Urinary bladder (tissue), 4 donors: ENCODE measurements around the gene RFC3. TPM values are rescaled to one million over a fixed set of nuclear protein-coding genes. Genes with fewer than 3 reads are reported as not detected.

Experiments
- DNase-seq: peaks from one replicate; pipeline ENCODE4 v3.0.0-alpha.2; 2015; ENCODE audit errors: extremely low spot score
- H3K27ac ChIP-seq: one replicate; pipeline ENCODE4 v1.5.1; 2013; ENCODE audit warnings: low read depth, mild to moderate bottlenecking, moderate library complexity
- H3K36me3 ChIP-seq: one replicate; pipeline ENCODE4 v1.6.1; 2013; ENCODE audit warnings: mild to moderate bottlenecking, moderate library complexity; ENCODE audit not compliant: insufficient read depth
- H3K4me1 ChIP-seq: one replicate; pipeline ENCODE4 v1.6.1; 2013; ENCODE audit warnings: mild to moderate bottlenecking, moderate library complexity; ENCODE audit not compliant: insufficient read depth
- H3K4me3 ChIP-seq: one replicate; pipeline ENCODE4 v1.5.1; 2013; ENCODE audit warnings: low read depth, low read length
- WGBS: extraction: QIAGEN DNeasy Blood & Tissue Kit; methylation state at CpG from one replicate; pipeline ENCODE4 v1.1.7; 2013; 5-methylcytosine and 5-hydroxymethylcytosine counted together
- polyA plus RNA-seq: library from polyadenylated mRNA; stranded (reverse); fragments of 200-250 nt; gene quantifications from one replicate; pipeline ENCODE4 v1.2.3, GENCODE V29; 2013
- total RNA-seq: library from RNA; depleted of rRNA; stranded (reverse); fragments of >200 nt; gene quantifications from one replicate; pipeline ENCODE4 v1.2.3, GENCODE V29; 2014
- donor health status: healthy with polysubstance abuse.
- donor health status: healthy.

RFC3 gene
- total and polyA plus RNA-seq, 2 donors: 6.0 to 25.7 TPM

DNA sequence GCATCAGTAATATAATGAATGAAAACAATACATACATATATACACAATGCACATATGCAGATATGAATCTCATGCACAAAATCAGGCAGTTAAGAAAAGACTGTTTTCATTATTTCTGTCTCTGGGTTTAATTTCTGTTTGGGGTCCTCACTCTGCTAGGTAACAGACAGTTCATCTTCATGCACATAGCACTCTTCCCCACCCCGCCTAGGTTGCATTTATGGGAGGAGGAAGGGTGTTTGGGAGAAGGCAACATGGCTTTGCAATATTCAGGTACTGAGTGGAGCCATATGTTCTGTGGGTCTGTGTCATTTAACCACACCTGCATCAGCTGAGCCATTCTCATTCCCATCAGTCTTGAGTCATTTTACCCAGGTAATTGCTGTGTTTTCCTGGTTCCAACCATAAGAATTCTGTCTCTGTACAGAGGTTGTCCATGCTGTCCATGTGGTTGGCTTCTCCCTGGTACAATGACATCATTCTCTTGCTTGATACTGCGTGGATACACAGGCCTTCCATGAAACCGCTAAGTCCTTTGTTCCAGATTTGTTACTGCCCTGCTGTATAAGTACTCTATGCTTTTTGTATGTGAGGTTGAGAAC lies 45.3 kb downstream of the RFC3 start:
- WGBS: 63% methylated on average over 3 of the region's 3 CpGs
- H3K36me3 ChIP-seq: no peaks in the 10 kb centered on the region
- no peak overlapping the region for H3K4me3 ChIP-seq
- DNase-seq: no peak
- no peak overlapping the region for H3K27ac ChIP-seq
- no peaks in the 10 kb centered on the region for H3K4me1 ChIP-seq

DNA sequence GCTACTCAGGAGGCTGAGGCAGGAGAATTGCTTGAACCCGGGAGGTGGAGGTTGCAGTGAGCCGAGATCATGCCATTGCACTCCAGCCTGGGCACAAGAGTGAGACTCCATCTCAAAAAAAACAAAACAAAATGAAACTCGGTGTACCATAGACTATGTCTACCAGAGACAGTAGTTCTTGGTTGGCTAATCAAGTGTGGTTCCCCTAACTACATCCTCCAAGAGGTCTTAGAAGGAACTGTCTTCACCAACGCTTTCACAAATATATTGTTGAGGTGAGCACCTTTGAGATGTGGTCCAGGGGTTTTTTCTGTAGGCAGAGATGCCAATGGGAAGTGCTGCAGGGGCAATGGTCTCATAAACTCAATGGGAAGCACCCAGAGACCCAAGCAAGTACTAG lies 48.0 kb downstream of the RFC3 start:
- Histone ChIP-seq H3K27ac (no peak overlapping the region), H3K36me3 (no peaks in the 10 kb centered on the region), H3K4me3 (no peak overlapping the region), H3K4me1 (no peaks in the 10 kb centered on the region)
- DNase-seq: no peak
- 98% methylated on average over 4 of the region's 4 CpGs for WGBS

- H3K4me1 ChIP-seq: no peaks in the 10 kb centered on the region
- no peak for DNase-seq
- no peaks in the 10 kb centered on the region for H3K36me3 ChIP-seq
- H3K4me3 ChIP-seq: no peak overlapping the region
- WGBS: 95% methylated on average over 3 of the region's 3 CpGs
- no peak overlapping the region for H3K27ac ChIP-seq
These were observed 49.5 kb downstream of the RFC3 start for GRCh38 chr13:33867472-33867871.

DNA sequence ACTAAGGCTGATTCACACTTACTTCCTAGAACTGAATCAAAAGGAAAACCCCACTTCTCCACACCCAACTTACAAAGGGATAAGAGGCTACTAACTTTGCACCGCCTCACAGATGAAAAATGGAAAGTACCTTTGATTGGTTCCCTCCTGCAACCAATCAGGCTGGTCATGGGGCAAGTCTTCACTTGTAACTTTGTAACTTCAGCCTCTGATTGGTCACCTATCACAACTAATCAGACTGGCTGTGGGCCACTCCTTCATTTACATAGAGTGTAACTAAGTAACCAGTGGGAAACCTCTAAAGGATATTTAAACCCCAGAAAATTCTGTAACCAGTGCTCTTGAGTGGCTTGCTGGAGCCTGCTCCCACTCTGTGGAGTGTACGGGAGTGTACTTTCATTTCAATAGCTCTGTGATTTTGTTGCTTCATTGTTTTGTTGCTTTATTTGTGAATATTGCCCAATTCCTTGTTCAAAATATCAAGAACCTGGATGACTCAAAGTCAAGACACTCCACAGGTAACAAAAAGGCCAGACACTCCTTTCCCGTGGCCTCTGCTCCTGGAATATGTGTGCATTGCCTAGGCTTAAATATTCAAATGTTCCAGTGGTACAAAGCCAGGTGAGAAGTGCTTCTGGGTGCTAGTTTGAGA lies 50.5 kb downstream of the RFC3 start:
- Histone ChIP-seq H3K36me3 (no peaks in the 10 kb centered on the region), H3K4me1 (no peaks in the 10 kb centered on the region), H3K27ac (no peak overlapping the region), H3K4me3 (no peak overlapping the region)
- WGBS: 98% methylated on average over 3 of the region's 3 CpGs
- DNase-seq: no peak

- Histone ChIP-seq H3K4me1 (no peaks in the 10 kb centered on the region), H3K36me3 (no peaks in the 10 kb centered on the region), H3K27ac (no peak overlapping the region), H3K4me3 (no peak overlapping the region)
- DNase-seq: no peak
These were observed 51.1 kb downstream of the RFC3 start for GRCh38 chr13:33869005-33869404.

DNA sequence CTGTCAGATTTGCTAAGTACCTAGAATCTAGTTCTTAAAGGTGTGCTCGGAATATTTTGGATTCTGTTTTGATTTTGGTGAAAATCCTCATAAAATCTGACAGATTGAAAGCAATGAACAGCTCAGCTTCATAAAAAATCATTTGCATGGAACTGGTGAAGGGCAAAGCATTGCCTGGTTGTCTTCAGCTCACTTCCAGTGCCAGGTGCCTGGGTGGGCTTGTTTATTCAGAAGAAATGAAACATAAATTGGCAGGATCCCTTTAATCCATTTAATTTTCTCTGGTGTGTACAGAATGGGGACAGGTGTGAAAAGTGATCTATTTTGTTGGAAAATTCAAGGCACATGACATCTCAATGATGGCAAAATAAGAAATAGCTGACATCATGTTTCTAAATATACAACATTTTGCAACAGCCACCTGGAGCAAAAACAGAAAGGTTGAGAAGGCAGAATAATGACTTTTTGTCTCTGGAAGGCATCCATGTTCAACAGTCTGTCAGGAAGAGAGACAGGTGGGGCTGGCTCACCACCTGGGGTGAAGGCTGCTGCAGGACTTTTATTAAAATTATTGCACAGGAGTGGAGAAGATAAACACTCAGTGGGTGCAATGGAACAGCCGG lies 52.2 kb downstream of the RFC3 start:
- 89% methylated on average over 2 of the region's 2 CpGs for WGBS
- Histone ChIP-seq H3K27ac (no peak overlapping the region), H3K4me3 (no peak overlapping the region), H3K4me1 (no peaks in the 10 kb centered on the region), H3K36me3 (no peaks in the 10 kb centered on the region)
- no peak for DNase-seq

DNA sequence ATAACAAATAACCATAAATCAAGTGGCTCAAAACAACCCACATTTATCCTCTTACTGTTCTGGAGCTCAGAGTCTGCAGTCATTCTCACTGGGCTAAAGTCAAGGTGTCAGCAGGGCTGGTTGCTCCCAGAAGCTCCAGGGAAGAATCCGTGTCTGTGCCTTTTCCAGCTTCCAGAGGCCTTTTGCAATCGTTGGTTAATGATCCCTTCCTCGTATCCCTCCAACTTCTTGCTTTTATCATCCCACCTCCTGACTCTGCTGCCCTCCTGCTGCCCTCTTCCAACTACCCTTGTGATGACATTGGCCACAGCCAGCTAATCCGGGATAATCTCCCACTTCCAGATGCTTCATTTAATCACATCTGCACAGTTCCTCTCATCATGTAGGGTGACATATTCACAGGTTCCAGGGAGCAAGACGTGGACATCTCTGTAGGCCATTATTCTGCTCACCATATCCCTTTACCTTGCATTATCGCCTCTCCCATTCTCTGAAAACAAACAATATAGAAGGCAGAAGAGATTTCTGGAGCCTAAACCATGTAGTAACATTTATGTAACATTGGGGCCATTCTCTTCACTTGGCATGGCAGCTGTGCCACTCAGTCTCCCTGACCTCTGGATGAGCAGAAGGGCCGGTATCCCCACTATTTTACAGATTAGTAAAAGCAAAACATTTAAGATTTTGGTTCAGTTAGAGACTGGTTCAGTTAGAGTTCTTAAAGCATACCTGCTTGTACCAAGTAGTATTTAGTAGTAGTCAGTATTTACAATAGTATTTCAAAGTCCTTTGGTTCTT lies 53.5 kb downstream of the RFC3 start:
- WGBS: 71% methylated on average over 7 of the region's 7 CpGs
- no peaks in the 10 kb centered on the region for H3K4me1 ChIP-seq
- H3K36me3 ChIP-seq: no peaks in the 10 kb centered on the region
- no peak overlapping the region for H3K27ac ChIP-seq
- no peak overlapping the region for H3K4me3 ChIP-seq
- no peak for DNase-seq

- H3K27ac ChIP-seq: no peak overlapping the region
- H3K4me1 ChIP-seq: no peaks in the 10 kb centered on the region
- H3K36me3 ChIP-seq: no peaks in the 10 kb centered on the region
- WGBS: 60% methylated on average over 6 of the region's 6 CpGs
- H3K4me3 ChIP-seq: no peak overlapping the region
- DNase-seq: no peak
These were observed 54.0 kb downstream of the RFC3 start for GRCh38 chr13:33872005-33872351.

GRCh38 chr13:33873251-33873908 lies 55.4 kb downstream of the RFC3 start:
- H3K4me1 ChIP-seq: no peaks in the 10 kb centered on the region
- no peaks in the 10 kb centered on the region for H3K36me3 ChIP-seq
- H3K4me3 ChIP-seq: no peak overlapping the region
- 76% methylated on average over 5 of the region's 5 CpGs for WGBS
- no peak overlapping the region for H3K27ac ChIP-seq
- no peak for DNase-seq

- Histone ChIP-seq H3K4me3 (no peak overlapping the region), H3K27ac (no peak overlapping the region), H3K36me3 (no peaks in the 10 kb centered on the region), H3K4me1 (no peaks in the 10 kb centered on the region)
- DNase-seq: no peak
- WGBS: 94% methylated on average over 5 of the region's 5 CpGs
These were observed 56.9 kb downstream of the RFC3 start for GRCh38 chr13:33874871-33875270.

- no peaks in the 10 kb centered on the region for H3K4me1 ChIP-seq
- 80% methylated on average over 10 of the region's 10 CpGs for WGBS
- H3K27ac ChIP-seq: no peak overlapping the region
- no peak overlapping the region for H3K4me3 ChIP-seq
- DNase-seq: no peak
- H3K36me3 ChIP-seq: no peaks in the 10 kb centered on the region
These were observed 57.9 kb downstream of the RFC3 start for GRCh38 chr13:33875618-33876401.

DNA sequence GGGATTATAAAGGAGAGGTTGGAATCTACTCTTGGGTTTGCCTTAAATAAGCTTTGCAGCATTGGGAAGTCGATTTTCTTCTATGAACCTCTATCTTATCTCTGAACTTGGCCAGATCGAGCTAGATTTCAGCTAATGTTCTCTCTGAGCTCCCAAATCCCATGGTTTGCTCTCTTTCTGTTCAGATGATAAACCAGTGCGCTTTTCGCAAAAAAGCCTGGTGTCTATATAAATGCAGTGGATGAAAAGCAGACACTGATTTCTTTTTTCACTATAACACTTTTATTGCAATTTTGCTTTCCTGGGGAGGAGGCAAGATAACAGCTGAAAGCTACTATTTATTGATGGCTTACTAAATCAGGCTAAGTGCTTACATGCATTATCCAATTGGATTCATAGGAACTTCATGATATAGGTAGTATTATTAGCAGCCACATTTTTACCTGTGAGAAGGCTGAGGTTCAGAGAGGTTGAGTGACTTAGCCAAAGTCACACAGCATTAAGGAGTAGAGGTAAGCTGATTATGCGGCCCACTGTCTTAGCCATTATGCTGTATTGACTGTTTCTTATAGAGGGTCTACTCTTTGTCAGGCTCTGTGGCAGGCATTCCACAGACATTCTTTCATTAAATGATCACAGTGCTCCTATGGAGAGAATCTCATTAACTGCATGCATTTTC lies 58.9 kb downstream of the RFC3 start:
- DNase-seq: no peak
- WGBS: 50% methylated on average over 5 of the region's 5 CpGs
- Histone ChIP-seq H3K4me3 (no peak overlapping the region), H3K4me1 (no peaks in the 10 kb centered on the region), H3K36me3 (no peaks in the 10 kb centered on the region), H3K27ac (no peak overlapping the region)
